ENCODE data around the gene MPL. TPM values are rescaled to one million over a fixed set of nuclear protein-coding genes. Genes with fewer than 3 reads are reported as not detected.

The MPL gene
- total and polyA plus RNA-seq, 2 of the 13 experiments (the other 11 are each of a cell fraction or from before 2014, with no cell fraction given) = not detected

DNA sequence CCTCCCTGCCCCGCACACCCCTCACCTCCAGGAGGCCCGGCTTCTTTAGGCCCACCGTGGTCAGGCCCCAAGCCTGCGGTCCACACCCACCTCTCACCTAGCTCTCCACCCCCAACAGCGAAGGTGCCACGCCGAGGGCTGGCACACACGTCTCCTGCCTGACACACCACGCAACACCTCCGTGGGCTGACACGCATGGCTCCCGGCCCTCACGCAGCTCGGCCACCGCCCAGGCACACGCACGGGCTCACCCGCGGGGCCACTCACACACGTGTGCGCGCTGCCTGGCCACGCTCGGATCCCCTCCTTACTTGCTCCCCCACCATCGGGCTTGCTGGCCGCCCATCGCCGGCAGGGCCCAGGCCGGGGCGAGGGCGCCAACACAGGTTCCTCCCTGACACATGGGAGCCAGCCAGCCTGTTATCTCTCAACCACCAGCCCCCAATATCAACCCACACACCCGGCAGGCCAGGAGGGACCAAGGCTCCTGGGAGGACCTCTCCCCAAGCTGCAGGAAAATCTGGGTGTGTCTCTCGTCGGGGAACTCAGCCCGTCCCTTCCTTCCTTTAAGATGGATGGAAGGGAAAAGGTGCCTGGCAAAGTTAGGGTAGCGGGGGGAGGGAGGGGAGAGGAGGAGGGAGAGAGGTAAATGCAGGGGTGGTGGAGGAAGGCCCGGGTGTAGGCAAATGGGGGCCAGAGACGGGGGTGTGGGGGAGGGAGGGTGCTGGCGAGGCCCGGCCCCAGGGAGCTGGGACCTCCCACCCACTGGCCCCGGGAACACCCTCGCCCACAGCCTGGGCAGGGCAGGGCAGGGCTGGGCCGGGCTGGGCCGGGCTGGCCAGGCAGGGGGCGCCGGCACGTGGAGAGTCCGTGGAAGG is 29.6 kb downstream of the MPL start (continued):
- TF ChIP-seq ZMAT3 (CRISPR knock-in tag; conservative IDR thresholded peaks at IDR 0.05) (peak; percentile 36), ZNF441 (CRISPR knock-in tag; IDR thresholded peaks at IDR 0.05; ENCODE audit: borderline replicate concordance) (no peak), TAF1 (CRISPR knock-in tag; IDR thresholded peaks at IDR 0.05) (no peak), ZNF615 (CRISPR knock-in tag; IDR thresholded peaks at IDR 0.05; ENCODE audit: borderline replicate concordance) (no peak), REL (CRISPR knock-in tag; conservative IDR thresholded peaks at IDR 0.05) (no peak), FOXA3 (CRISPR knock-in tag; IDR thresholded peaks at IDR 0.05) (no peak), ZNF792 (CRISPR knock-in tag; IDR thresholded peaks at IDR 0.05) (no peak), CHCHD3 (CRISPR knock-in tag; IDR thresholded peaks at IDR 0.05) (0 out of 2 replicates have a peak, but pooled peaks have one; percentile 84)
- TF ChIP-seq, protein P1, sequence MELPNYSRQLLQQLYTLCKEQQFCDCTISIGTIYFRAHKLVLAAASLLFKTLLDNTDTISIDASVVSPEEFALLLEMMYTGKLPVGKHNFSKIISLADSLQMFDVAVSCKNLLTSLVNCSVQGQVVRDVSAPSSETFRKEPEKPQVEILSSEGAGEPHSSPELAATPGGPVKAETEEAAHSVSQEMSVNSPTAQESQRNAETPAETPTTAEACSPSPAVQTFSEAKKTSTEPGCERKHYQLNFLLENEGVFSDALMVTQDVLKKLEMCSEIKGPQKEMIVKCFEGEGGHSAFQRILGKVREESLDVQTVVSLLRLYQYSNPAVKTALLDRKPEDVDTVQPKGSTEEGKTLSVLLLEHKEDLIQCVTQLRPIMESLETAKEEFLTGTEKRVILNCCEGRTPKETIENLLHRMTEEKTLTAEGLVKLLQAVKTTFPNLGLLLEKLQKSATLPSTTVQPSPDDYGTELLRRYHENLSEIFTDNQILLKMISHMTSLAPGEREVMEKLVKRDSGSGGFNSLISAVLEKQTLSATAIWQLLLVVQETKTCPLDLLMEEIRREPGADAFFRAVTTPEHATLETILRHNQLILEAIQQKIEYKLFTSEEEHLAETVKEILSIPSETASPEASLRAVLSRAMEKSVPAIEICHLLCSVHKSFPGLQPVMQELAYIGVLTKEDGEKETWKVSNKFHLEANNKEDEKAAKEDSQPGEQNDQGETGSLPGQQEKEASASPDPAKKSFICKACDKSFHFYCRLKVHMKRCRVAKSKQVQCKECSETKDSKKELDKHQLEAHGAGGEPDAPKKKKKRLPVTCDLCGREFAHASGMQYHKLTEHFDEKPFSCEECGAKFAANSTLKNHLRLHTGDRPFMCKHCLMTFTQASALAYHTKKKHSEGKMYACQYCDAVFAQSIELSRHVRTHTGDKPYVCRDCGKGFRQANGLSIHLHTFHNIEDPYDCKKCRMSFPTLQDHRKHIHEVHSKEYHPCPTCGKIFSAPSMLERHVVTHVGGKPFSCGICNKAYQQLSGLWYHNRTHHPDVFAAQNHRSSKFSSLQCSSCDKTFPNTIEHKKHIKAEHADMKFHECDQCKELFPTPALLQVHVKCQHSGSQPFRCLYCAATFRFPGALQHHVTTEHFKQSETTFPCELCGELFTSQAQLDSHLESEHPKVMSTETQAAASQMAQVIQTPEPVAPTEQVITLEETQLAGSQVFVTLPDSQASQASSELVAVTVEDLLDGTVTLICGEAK (IDR thresholded peaks at IDR 0.05) = no peak
- TF ChIP-seq, protein P1 (CRISPR knock-in tag; IDR thresholded peaks at IDR 0.05) = no peak
- TF ChIP-seq, protein P2, sequence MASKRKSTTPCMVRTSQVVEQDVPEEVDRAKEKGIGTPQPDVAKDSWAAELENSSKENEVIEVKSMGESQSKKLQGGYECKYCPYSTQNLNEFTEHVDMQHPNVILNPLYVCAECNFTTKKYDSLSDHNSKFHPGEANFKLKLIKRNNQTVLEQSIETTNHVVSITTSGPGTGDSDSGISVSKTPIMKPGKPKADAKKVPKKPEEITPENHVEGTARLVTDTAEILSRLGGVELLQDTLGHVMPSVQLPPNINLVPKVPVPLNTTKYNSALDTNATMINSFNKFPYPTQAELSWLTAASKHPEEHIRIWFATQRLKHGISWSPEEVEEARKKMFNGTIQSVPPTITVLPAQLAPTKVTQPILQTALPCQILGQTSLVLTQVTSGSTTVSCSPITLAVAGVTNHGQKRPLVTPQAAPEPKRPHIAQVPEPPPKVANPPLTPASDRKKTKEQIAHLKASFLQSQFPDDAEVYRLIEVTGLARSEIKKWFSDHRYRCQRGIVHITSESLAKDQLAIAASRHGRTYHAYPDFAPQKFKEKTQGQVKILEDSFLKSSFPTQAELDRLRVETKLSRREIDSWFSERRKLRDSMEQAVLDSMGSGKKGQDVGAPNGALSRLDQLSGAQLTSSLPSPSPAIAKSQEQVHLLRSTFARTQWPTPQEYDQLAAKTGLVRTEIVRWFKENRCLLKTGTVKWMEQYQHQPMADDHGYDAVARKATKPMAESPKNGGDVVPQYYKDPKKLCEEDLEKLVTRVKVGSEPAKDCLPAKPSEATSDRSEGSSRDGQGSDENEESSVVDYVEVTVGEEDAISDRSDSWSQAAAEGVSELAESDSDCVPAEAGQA (IDR thresholded peaks at IDR 0.05; ENCODE audit: low read depth) = no peak
- TF ChIP-seq, protein P2 (CRISPR knock-in tag; IDR thresholded peaks at IDR 0.05; ENCODE audit: borderline replicate concordance) = no peak
- TF ChIP-seq, protein P3, sequence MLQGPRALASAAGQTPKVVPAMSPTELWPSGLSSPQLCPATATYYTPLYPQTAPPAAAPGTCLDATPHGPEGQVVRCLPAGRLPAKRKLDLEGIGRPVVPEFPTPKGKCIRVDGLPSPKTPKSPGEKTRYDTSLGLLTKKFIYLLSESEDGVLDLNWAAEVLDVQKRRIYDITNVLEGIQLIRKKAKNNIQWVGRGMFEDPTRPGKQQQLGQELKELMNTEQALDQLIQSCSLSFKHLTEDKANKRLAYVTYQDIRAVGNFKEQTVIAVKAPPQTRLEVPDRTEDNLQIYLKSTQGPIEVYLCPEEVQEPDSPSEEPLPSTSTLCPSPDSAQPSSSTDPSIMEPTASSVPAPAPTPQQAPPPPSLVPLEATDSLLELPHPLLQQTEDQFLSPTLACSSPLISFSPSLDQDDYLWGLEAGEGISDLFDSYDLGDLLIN (CRISPR knock-in tag; IDR thresholded peaks at IDR 0.05; ENCODE audit: borderline replicate concordance) = peak; percentile 52; the same call in 1 of the 2 replicates

All from HepG2 (cell line).